Epithelial cell of prostate (primary cell): ENCODE results near the gene MYCBPAP.

Source experiments
- DNase-seq: peaks from one replicate; pipeline ENCODE4 v3.0.0-alpha.2; 2011; ENCODE audit warnings: low read depth, low spot score
- H3K27ac ChIP-seq: fragments of 450-650 bp; 2 replicates; pipeline ENCODE4 v1.5.1; 2017; ENCODE audit warnings: mild to moderate bottlenecking

MYCBPAP gene

DNA sequence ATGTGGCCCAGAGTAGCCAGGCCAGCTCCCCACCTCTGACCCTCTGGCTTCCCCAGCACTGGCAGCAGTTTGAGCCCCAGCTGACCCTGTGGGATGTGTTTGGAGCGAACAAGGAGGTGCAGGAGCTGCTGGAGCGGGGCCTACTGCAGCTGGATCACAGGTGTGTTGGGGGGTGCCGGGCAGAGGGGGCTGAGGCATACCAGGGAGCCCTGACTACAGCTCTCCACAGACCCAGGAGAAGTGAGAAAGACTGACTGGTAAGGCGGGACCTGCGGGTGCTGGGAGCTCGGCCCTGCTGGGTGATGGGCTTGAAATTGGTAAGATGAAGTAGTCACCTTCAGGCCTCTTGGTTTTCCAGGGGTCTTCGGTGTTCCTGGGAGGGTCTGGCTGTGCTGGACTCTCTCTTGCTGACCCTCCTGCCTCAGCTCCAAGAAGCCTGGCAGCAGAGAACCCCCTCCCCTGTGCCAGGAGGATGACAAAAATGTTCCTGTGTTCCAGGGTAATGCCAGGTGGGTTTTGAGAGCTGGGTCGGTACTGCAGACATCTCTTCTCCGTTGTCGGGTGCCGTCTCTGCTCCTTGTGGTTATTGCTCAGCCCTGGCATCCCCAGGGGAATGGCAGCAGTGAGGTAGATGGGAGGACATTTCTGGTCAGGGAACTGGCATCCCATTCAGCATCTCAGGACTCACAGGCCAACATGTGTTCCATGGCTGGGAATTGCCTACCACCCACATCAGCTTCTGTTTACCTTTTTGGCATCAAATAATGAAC lies 23.7 kb upstream of the MYCBPAP start:
- no peak overlapping the region for H3K27ac ChIP-seq
- no peak for DNase-seq

DNA sequence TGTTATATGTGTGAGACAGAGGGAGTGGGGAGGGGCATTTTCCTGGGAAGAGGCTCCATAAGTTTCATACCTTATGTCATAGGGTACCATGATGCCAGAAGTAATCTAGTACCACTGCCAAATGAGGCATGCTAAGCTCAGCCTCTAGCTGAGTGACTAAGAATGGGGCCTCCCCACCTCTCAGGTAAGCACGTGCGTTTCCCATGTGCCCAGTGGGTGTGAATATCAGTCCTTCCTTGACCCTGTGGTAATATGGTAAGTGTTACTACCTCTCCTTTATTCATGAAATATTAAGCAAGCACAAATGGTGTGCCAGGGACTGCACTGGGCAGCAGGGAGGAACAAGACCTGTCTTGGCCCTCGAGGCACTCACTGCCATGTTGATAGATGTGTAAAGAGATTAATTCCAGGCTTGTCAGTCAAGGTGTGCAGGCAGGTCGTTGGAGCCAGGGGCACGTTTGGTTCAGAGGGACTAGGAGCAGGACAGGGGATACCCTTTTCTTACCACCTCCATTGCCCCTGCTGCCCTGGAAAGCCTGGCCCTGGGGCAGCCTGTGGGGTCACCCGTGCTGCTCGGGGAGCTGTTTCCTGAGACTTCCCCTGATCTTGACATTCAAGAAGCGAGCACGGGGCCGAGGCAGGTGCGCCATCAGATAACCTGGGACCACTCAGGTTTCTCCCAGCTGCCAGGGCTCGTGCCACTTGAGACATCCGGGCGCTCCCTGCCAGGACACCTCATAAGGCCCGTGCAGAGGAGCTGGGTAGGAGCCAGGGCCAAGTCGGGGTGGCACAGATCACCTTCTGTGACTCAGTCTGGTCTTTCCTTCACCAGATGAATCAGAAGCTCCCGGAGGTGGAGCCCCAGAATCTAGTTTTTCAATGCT lies 20.8 kb upstream of the MYCBPAP start:
- peak overlapping the region; percentile 70 for H3K27ac ChIP-seq
- DNase-seq = peak; percentile 56

DNA sequence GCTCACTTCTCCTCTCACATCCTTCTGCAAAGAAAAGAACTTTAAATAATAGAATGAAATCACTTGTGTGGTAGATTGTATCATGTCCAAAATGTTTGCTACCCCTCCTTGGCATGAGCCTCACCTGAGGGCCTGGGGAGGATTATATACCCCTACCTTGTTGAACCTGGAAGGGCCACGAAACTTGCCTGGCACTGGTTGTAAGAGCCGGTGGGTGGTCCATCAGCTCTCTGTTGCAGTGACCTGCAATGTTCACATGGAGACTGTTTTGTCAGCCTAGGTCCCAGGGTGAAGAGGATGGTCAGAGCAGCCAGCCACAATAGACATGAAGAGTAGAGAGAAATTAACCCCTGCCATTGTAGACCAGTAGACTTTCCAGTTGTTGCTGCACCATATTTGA lies 19.4 kb upstream of the MYCBPAP start:
- no peak overlapping the region for H3K27ac ChIP-seq
- no peak for DNase-seq

DNA sequence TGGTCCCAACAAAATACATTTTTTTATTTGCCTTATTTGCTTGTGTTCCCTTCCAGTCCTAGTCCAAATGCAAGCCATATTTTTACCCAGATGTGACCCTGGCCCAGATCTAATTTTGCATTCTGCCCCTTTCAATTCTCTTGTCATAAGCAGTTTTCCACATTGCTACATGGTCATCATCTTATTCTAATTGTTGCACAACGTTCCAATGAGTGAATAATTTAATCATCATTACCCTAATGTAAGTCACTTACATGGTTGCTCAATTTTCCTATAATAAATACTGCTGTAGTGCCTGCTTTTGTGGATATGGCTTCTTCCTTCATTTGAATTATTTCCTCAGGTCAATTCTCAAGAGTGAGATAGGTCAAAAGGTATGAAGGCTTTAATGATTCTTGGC lies 16.7 kb upstream of the MYCBPAP start:
- no peak overlapping the region for H3K27ac ChIP-seq
- DNase-seq = no peak

DNA sequence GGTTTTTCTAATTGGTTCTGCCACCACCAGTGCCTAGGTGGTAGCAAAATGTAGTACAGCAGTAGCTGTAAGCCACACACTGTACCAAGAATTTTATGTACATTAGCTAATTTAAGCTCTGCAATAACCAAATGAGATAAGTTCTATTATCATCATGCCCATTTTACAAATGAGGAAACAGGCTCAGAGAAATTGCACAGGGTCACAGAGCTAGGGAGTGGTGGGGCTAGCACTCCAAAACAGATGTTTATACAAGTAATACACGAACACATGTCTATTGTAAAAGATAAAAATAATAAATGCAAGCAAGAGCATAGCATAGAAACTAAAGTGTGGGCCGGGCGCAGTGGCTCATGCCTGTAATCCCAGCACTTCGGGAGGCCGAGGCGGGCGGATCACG lies 16.0 kb upstream of the MYCBPAP start:
- no peak for DNase-seq
- no peak overlapping the region for H3K27ac ChIP-seq

DNA sequence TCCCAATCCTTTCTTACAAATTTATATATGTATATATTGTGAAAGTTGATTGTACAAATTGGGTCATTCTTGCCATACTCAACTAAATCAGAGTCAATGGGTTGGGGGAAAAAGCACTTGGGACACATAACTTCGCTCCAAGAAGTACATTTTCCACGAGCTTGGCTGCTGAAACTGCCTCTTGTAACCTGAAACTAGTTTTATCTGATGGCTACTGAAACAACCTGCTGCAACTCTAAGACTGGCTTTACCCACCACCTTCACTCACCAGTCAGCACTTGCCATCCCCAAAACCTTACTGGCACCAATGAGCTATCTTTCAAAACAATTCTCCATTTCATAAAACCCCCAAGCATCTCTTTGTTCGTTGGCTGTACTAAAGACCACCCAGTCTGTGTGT lies 14.5 kb upstream of the MYCBPAP start:
- no peak overlapping the region for H3K27ac ChIP-seq
- DNase-seq = no peak

DNA sequence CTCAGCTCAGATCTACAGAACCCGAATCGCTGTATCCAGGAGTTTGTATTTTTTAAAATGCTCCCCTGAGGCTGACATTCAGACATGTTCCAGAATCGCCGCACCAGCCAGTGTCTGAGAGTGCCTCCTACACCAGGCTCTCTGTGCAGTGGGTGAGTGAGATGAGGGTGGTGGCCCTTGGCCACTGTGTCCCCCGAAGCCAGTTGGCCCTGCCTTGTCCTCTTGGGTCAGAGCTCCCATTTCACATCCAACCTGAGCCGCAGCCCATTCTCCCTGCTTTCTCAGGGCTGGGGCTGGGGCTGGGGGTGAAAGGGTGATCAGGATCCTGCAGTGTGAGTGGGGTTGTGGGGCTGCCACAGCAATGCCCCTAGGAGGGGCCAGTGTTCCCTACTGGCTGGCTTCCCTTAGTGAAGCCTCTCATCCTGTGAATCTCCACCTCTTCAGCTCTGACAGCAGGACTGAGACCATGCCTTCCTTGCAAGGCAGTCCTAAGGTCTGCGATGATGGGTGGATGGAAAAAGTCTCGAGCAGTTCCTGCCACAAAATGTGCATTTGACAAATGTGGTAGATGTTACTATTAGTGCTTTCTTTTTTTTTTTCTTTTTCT lies 12.9 kb upstream of the MYCBPAP start:
- no peak for DNase-seq
- no peak overlapping the region for H3K27ac ChIP-seq

DNA sequence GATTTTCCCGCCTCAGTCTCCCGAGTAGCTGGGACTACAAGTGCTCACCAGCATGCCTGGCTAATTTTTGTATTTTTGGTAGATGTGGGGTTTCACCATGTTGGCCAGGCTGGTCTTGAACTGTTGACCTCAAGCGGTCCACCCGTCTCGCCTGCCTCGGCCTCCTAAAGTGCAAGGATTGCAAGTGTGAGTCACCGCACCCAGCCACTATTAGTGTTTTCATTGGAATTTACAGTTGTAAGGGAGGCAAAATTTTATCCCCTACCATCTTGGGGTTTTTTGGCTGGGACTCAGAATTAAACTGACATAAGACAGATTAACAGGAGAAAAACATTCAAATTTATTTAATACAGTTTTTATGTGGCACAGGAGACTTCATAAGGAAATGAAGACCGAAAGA lies 12.3 kb upstream of the MYCBPAP start:
- DNase-seq = no peak
- no peak overlapping the region for H3K27ac ChIP-seq

DNA sequence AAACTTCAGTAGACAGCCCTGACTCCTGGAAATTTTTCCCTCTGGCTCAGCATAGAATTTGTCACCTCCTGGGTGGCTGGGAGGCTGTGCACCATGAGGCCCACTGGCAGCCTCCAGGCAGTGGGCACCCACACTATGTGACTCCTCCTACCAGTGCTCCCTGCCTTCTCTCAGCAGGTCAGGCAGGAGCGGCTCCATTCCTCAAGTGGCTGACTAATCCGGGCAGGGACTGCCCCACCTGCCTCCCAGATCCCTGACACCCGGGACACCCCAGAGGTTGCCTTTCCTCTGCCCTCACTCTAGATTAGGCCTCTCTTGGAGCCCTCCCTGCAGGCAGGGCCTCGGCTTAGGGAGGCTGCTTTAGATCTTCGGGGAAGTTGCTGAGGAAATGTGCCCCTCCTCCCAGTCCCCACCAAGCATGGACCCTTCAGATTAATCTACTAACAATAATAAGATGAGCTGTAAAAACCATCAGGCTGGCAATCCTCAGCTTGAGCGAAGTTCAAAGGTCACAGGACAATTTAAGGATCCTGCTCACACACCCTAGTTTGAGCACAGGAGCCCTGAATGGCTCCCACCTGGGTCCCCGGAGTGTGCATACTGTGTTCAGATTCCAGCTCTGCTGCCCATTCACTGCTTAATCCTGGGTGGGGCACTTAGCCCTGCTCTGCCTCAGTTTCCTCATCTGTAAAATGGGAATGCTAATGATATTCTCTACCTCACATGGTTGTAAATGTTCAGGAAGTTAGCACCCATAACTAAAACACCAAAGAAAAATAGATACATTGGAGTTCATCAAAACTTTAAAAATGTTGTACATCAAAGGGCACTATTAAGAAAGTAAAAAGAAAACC lies 10.0 kb upstream of the MYCBPAP start:
- DNase-seq = peak; percentile 41
- peak overlapping the region; percentile 55 for H3K27ac ChIP-seq

DNA sequence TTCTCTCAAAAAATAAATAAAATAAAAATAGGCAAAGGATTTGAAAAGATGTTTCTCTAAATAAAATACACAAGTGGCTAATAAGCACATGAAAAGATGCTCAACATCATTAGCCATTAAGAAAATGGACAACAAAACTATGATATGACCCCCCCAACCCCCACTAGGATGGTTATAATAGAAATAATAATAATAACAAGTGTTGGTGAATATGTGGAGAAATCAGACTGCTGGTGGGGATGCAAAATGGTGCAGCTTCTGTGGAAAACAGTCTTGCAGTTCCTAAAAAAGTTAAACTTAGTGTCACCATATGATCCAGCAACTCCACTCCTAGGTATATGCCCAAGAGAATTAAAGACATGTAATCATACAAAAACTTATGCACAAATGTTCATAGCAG lies 9.0 kb upstream of the MYCBPAP start:
- DNase-seq = no peak
- H3K27ac ChIP-seq = no peak overlapping the region

DNA sequence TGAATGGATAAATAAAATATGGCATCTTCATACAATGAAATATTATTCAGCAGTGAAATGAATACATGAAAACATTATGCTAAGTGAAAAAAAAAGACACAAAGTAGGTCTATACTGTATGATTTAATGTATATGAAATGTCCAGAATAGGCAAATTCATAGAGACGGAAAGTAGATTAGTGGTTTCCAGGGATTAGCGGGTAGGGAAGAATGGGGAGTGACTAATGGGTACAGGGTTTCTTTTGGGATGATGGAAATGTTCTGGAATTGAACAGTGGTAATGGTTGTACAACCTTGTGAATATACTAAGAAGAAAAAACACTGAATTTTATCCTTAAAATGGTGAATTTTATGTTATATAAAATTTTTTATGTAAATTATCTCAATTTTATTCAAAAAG lies 8.5 kb upstream of the MYCBPAP start:
- no peak overlapping the region for H3K27ac ChIP-seq
- no peak for DNase-seq

DNA sequence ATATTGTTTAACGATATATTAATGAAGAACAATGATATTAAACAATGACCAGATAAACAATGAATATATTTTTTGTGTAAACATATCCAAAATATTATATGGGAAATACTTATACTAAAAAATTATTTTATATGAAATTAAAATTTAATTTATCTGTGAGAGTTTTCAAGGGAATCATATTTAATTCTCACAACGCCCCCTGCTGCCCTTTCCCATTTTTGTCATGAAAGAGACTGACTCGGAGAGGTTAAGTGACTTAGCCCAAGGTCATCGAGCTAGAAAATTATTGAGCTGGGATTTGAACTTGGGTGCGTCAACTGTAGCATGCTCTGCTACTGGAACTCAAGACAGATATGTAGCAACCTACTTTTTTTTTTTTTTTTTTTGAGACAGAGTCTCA lies 7.2 kb upstream of the MYCBPAP start:
- no peak overlapping the region for H3K27ac ChIP-seq
- DNase-seq = no peak

DNA sequence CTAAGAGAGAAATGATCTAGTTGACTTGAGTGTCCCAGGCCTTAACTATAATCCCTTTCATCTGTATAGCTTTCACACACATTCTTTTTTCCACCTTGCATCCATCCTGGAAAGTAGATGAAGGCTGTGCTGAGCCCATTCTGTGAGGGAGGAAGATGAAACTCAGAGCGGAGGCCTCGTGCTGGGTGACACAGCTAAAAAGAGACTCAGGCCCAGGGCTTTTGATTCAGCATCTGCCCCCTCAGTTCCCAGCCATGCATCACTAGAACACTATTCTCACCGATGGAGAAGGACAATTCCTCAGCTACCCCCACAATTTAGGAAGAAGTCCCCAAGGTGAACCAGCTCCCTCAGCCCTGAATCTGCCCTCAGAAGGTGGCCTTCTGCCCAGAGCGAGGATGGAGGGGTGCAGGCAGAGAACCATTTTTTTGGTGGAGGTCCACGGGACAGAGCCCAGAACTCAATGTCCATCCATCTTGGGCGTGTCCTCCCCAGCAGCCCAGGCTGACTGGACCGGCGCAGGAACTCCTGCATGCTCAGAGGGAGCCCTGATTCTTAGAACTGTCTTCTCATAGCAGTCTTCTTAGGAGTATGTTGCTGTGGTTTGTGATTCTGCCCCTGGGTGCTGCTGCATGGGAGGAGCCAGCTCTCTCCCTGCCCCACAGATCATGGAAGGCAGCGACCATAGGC lies 5.8 kb upstream of the MYCBPAP start:
- no peak overlapping the region for H3K27ac ChIP-seq
- no peak for DNase-seq

DNA sequence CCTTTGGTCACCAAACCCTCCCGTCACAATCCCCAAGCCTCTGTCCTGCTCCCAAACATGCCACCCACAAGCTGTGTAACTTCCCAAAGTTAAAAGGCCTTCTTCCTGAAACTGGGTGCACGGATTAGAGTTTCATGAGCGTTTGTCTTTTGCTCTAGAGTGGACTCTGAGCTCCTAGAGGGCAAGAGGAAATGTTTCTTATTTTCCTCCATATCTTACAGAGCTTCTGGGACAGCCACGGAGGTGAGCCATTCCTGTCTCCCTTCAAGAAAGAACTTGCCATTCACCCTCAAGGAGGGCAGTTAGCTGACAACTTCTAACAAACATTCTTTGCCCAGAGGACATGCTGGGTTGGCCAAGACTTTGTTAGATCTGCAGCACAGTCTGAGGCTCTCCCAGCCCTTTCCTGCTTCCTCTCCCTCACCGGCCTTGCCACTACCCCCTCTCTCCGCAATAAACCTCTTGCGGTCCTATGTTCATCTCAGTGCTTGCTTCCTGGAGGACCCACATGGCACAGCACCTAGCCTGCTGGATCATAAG lies 2.6 kb upstream of the MYCBPAP start:
- peak overlapping the region; percentile 7 for H3K27ac ChIP-seq
- no peak for DNase-seq

DNA sequence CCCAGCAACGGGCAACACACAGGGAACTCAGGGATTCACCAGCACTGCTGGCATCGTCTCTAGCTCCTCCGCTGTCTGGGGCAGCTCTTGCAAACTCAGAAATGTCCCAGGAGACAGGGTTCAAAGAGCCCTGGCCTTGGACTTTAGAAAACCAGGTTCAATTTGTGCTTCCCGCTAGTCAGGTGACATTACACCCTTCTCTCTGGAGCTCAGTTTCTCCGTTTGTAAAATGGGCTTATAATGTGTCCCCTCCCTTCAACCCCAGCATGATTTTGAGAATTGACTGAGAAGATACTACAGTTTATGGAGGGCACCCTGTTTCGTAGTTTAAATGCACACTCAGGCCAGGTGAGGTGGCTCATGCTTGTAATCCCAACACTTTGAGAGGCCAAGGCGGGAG lies 1.9 kb upstream of the MYCBPAP start:
- no peak for DNase-seq
- no peak overlapping the region for H3K27ac ChIP-seq

DNA sequence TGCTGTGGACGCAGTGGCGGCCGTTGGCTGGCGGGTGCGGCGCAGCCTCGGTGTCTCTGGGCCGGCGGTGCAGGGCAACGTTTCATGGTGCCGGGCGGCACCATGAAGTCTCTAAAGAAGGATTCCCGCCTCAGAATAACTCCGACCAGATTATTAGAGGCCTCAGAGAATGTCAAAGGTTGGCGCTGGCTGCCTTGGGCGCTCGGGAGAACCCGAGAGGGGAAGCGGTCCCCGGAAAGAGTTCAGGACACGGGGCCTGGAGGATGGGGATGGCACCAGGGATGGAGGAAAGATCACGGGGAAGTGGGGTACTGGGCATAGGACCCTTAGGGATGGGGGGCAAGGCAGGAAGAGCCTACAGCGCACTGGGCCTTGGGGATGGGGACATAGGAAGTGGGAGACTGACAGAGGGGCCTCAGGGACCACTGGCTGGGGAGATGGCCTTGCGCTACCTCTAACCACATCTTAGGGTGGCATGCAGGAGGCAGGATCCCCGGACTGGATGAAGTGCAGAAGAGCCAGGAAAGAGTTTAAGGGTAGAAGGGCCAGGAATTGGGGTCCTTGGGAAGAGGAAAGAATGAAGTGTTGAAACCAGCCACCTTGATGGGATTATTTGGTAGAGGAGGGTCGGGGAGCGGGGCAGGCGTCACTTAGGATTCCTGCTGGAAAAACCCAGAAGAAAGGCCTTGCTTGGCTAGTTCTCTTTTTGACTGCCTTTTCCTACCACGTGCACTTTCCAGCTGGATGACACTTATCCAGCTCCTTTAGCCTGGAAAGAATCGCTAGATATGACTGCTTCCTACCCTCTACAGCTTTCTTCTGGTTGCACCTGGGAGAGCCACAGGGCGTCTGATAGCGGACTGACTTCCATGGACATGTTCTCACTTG lies 578 bp downstream of the MYCBPAP start:
- peak overlapping the region; percentile 24 for H3K27ac ChIP-seq
- DNase-seq = no peak

DNA sequence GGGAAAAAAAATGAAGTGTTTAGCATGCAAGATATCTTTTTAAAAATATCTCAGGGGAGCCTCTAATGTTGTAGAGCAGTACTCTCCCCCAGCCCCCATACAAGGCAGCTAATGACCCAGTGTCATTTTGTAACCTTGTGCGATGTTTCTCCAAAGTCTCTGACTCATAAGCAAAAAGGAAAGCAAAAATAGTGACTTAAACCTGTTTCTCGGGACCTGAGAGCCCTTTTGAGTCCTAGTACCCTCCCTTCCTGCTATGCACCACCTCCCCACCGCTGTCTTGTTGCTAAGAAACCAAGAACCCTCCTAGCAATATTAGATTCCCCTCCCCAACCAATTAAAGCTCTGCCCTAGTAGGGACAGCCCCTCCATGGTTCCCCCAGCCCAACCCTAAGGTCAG lies 2.8 kb downstream of the MYCBPAP start:
- H3K27ac ChIP-seq = no peak overlapping the region
- DNase-seq = no peak

DNA sequence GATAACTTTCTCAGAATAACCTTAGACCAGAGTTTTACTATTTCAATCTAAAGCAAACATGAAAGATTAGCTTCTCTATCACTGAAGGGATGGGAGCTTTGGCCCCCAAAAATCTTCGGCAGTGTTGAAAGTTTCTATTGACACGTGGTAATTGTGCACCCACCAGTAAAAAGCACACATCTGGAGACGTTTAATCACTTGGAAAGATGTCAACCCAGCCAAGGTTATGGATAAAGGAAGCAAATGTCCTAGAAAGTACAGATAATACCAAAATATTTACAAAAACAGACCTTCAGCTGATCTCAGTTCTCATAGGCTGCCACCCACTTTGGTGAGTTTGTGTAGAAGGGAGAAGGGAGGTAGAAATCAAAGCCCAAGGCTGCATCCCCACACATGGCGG lies 5.3 kb downstream of the MYCBPAP start:
- H3K27ac ChIP-seq = no peak overlapping the region
- no peak for DNase-seq

DNA sequence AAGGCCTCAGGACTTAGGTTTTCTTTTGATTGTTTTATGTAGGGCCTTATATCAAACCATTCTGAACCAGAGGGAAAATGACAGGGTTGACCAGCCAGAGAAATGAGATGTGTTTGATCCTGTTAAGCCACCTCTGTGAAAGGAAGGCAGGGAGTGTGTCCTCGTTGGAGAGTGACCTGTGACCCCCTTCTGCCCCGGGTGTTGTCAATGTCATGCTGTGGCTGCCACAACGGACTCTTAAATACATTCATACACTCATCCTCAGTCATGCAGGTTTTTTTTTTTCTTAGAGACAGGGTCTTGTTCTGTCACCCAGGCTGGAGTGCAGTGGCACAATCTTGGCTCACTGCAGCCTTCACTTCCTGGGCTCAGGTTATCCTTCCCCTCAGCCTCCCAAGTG lies 6.1 kb downstream of the MYCBPAP start:
- H3K27ac ChIP-seq = no peak overlapping the region
- DNase-seq = no peak
